GM18870 (cell line): ENCODE data around the gene SULT1A1.
"Not testable (repeated sequence)": the region's sequence is repeated elsewhere in the genome, so short reads cannot be mapped to it uniquely, and the experiment has no call there.

Experiments
- ATAC-seq: cut with Tn5 transposase; IDR thresholded peaks from one replicate; pipeline ENCODE4 v1.9.1; 2021; ENCODE audit warnings: moderate library complexity; ENCODE audit not compliant: unreplicated experiment

SULT1A1 gene

GRCh38 chr16:28608867-28609596 lies 812 bp downstream of the SULT1A1 start:
- ATAC-seq, result not testable (repeated sequence)

- ATAC-seq, result not testable (repeated sequence)
Observed at GRCh38 chr16:28608496-28608808, 1.4 kb downstream of the SULT1A1 start.

DNA sequence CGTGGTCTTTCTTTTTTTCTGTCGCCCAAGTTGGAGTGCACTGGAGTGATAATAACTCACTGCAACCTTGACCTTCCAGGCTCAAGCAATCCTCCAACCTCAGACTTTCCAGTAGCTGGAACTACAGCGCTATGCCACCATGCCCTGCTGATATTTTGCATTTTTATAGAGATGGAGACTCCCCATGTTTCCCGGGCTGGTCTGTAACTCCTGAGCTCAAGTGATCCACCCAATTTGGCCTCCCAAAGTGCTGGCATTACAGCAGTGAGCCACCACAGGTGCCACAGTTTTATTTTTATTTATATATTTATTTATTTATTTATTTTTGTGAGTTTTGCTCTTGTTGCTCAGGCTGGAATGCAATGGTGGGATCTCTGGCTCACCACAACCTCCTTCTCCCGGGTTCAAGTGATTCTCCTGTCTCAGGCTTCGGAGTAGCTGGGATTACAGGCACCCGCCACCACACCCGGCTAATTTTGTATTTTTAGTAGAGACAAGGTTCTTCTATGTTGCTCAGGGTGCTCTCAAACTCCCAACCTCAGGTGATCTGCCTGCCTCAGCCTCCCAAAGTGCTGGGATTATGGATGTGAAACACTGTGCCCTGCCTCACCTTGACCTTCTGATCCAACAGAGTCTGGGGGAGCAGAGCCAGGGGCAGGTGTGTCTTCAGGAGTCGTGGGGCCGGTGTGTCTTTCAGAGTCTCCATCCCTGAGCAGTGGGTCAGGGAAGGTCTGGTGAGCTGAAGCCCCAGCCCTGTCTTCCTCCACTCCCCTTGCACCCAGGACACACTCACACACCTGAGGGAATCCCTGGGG lies 2.0 kb downstream of the SULT1A1 start:
- not testable (repeated sequence) for ATAC-seq

- ATAC-seq, result no peak
Observed at GRCh38 chr16:28607116-28607623, 2.7 kb downstream of the SULT1A1 start.

GRCh38 chr16:28606291-28607115 lies 3.3 kb downstream of the SULT1A1 start:
- ATAC-seq, result no peak

DNA sequence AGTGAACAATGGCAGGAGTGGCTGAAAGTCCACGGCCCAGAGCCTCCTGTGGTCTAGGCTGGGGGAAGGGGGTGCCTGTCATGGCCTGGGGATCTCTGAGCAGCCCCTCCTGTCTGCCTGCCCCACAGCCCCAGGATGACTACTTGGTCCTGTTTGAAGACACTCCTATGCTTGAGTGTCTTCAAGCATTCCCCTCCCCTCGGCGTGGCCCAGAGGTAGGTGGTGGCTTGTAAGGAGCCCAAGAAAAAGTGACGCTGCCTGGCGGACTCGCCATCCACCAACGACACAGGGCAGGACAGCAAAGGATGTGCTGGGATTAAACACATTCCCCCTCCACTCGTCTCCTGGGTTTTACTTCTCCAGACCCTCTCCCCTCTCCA lies 5.7 kb downstream of the SULT1A1 start:
- no peak for ATAC-seq

- ATAC-seq, result no peak
Observed at GRCh38 chr16:28603381-28604185, 6.3 kb downstream of the SULT1A1 start.

DNA sequence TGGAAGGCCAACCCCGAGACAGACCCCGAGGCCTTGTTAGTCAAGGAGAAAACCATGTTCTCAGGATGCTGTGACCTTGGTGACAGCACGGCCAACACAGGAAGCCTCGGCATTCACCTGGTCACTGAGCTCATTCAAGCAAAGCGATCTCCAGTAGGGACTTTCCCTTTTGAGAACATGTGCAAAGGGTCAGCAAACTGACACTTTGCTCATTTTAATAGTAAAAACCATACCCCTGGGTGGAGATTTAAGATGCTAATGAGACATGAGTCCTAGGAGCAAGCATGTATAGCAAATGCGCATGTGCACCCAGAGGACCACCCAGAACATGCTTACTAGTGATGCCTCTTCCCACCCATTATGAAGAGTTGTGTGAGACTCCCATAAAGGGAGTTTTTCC lies 7.3 kb downstream of the SULT1A1 start:
- ATAC-seq, result no peak

DNA sequence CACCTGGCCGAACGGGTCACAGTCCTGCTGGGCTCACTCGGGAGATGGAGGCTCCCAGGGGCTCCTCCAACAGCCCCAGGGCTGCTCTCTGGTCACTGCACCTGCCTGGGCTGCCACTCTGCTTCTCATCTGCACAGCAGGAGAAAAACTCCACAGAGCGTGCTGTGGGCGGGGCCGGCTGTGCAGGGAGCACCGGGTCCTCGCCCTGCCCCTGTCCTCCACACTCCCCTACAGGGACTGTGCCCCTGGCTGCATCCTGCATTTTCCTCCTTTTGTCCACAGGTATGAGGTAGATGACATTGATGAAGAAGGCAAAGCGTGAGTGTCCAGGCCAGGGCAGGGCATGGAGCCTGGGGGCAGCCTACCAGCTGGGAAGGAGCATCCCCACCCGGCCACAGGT lies 7.8 kb downstream of the SULT1A1 start:
- ATAC-seq, result not testable (repeated sequence)

GRCh38 chr16:28601589-28601988 lies 8.3 kb downstream of the SULT1A1 start:
- ATAC-seq, result not testable (repeated sequence)

- ATAC-seq, result not testable (repeated sequence)
Observed at GRCh38 chr16:28600965-28601364, 8.9 kb downstream of the SULT1A1 start.

DNA sequence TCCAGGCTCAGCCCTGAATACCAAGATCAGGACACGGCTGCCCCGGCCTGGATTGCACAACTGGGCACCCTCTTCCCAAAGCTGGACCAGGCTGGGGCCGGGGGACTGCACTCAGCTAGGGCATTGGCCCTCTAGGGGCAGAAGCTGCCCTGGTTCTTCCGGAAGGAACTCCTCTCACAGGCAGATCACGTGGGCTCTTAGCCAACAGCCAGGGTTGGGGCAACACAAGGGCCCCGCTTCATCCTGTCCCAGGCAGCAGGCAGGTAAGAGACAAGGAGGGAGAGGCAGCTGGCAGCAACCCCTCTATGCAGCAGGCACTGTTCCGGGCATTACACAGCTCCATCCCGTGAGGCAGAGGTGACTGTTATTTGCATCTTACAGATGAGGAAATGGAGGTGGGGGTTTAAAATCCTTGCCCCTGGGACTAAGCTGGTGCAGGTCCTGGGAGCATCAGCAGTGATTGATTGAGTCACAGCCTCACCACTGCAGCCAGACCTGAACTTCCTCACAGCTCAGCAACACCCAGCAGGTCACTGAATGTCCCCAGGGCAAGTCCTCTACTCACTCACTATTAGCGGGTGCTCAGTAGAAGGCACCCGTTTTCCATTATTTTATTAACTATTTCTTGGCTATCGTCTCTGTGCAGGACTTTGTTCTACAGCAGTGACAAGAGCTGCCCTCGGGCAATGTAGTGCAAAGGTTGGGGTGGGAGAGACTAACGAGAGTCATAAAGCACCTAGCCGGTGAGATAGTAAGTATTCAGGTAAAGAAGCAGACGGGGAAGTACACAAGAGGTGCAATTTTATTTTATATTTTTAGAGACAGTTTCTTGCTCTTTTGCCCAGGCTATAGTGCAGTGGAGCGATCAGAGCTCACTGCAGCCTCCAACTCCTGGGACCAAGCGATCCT lies 10.2 kb downstream of the SULT1A1 start:
- not testable (repeated sequence) for ATAC-seq

GRCh38 chr16:28597692-28598261 lies 12.1 kb downstream of the SULT1A1 start:
- no peak for ATAC-seq

DNA sequence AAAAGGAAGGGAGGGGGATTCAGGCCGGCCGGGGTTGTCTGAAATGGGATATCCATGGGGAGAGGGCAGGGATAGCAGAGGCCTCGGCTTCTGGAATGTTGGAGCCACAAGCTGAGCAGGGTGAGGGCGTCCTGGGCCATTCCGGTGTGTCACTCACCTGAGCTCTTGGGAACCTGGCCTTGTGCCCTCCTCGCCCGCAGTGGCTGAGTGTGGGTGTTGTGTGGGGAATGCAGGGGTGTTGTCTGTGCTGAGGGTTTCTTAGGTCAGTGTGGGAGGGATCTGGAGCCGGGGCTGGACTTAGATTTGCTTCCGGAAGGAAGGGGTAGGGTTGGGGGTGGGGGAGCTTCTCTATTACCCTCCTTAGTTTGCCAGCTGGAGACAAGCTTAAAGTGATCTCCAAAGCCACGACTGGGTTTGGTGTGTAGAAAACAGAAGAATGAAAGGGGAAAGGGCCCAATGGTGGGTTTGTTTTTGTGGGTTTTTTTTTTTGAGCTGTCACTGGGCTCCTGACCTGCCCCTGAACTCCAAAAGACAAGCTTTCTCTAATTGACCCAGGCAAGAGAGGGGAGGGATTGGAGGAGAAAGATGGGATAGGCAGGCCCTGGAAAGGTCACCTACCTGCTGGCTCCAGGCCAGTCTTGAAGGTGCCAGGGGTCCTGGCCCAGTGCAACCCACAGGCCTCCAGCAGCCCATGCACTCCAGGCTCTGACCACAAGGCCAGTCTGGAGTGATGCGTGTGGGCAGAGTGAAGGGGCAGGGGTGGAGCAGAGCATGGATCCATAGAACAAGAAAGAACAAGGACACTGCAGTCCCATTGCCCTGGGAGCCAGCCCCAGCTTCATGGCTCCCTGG lies 12.8 kb downstream of the SULT1A1 start, which contains the start of gene SULT1A2:
SULT1A2 (minus strand) TSS at position 211 of the 852 bp plus-strand sequence. CDS start 1,120 bp downstream, outside the sequence.
- no peak for ATAC-seq

DNA sequence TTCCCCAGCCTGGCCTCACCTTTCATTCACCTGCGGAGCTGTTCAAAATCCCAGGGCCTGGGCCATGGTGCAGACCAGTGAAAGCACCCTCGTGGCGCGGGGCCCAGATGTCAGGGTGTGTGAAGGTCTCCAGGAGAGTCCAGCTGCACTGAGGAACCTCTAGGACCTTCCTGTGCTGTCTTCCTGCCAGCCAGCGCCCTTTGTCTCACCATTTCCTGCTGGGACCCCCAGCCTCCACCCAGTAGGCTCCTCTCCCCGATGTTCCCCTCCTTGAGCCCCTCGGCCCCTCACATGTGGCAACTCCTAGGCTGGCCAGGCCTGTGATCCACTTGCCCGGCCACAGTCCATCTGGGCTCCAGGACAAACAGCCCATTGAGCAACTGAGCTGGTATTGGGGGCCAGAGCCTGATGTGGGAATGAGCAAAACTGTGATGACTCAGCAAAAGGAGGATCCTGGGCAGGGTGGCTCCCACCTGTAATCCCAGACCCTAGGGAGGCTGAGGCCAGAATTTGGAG lies 13.7 kb downstream of the SULT1A1 start:
- no peak for ATAC-seq

DNA sequence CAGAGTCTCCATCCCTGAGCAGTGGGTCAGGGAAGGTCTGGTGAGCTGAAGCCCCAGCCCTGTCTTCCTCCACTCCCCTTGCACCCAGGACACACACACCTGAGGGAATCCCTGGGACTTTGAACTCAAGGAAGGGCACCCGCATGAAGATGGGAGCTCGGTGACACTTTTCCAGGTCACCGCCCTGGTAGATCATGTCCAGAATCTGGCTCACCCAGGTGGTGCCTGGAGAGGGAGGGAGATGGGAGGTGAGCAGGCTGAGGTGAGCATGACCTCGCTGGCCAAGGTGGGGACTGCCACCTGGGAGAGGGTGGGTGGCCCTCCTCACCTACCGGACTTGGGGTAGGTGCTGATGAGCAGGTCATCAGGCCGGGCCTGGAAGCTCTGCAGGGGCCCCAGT lies 14.4 kb downstream of the SULT1A1 start:
- not testable (repeated sequence) for ATAC-seq

DNA sequence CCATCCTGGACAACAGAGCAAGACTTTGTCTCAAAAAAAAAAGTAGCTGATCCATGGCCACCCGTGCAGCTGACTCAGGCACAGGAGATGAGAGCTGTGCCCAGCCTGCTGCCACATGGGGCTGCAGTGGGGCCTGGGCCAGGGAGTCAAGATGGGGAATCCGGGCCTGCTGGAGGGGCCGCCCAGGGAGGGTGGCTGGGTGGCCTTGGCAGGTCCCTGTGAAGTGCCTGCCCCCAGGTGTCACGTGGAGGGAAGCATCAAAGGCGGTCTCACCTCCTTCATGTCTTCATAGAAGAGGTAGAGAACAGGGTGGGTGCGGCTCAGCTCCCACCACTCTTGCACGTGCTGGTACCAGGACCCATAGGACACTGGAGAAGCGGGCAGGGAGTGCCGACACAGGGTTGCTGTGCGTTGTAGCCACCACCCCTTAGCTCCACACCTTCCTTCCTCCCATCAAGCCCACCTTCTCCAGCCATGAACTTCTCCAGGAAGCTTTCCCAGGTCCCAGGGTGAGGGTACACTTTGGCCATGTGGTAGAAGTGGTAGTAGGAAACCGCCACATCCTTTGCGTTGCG lies 16.8 kb downstream of the SULT1A1 start:
- ATAC-seq, result no peak
